Activated CD8-positive, alpha-beta T cell treated with anti-CD3 and anti-CD28 coated beads, Interleukin-2, amount 10 ng/mL, durations not matched to agents 7 days and 5 days (primary cell): ENCODE results near the gene MGAT5B. TPM values are rescaled to one million over a fixed set of nuclear protein-coding genes. Genes with fewer than 3 reads are reported as not detected.
"Not testable (repeated sequence)": the region's sequence is repeated elsewhere in the genome, so short reads cannot be mapped to it uniquely, and the experiment has no call there.

Experiments
- ATAC-seq: fragments of 150-1000 bp; cut with Tn5 transposase; one replicate; pipeline ENCODE4 v1.10.0; 2021; ENCODE audit warnings: moderate library complexity
- CTCF ChIA-PET: fragments of 350-600 bp; sonication (Branson Sonifier 250); formaldehyde crosslinking; loops from one replicate; lab custom pipeline; 2021; ENCODE audit warnings: antibody characterized with exemption; lab: Charles Lee
- POLR2A ChIA-PET: fragments of 350-600 bp; sonication (Branson Sonifier 250); formaldehyde crosslinking; loops from one replicate; lab custom pipeline; 2021; ENCODE audit warnings: antibody characterized with exemption; lab: Charles Lee
- DNase-seq: peaks from one replicate; pipeline ENCODE4 v3.0.0-alpha.2; 2020
- H3K27ac Mint-ChIP-seq: one replicate; pipeline ENCODE4 v1.8.0; 2021; ENCODE audit warnings: mild to moderate bottlenecking, mixed read lengths
- H3K27me3 Mint-ChIP-seq: one replicate; pipeline ENCODE4 v1.8.0; 2021; ENCODE audit warnings: low read depth, mixed read lengths
- H3K36me3 Mint-ChIP-seq: one replicate; pipeline ENCODE4 v1.8.0; 2021; ENCODE audit warnings: low read depth, mixed read lengths
- H3K4me1 Mint-ChIP-seq: one replicate; pipeline ENCODE4 v1.8.0; 2021; ENCODE audit warnings: low read depth, mixed read lengths
- H3K4me3 Mint-ChIP-seq: one replicate; pipeline ENCODE4 v1.8.0; 2021; ENCODE audit warnings: mild to moderate bottlenecking, mixed read lengths
- H3K9me3 Mint-ChIP-seq: one replicate; pipeline ENCODE4 v1.8.0; 2022; ENCODE audit warnings: mixed read lengths; ENCODE audit not compliant: insufficient read depth
- total RNA-seq, 2 experiments: library from RNA; stranded (reverse); gene quantifications; one replicate each; pipeline ENCODE4 v1.2.3, GENCODE V29; 2021

Gene MGAT5B
- total RNA-seq, 2 experiments from 2014 or later, result 0.26 TPM; not detected in 1

DNA sequence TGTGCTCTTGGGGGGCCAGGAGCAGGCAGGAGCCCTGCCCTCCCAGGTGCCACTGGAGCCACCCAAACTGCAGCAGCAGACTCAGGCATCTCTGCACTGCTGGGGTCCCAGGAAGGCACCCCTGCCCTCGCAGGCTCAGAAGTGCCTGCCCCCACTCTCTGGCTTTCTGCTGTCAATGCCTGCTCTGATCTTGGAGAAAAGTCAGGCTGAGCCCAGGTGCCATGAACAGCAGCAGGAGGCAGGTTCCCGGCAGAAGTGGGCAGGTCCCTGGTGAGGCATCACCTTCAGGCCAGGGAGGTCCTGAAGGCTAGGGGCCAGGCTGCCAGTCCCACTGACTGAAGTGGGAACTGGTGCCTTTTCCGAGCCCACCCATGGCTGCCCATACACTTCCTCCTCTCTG lies 106.5 kb downstream of the MGAT5B start:
- no peaks in the 10 kb centered on the region for H3K36me3 Mint-ChIP-seq
- no peak overlapping the region for H3K27ac Mint-ChIP-seq
- ChIA-PET POLR2A (no interaction called here), CTCF (no interaction called here)
- ATAC-seq (no peak), DNase-seq (no peak)
- no peak overlapping the region for H3K4me3 Mint-ChIP-seq
- peaks cover 16% of the 10 kb centered on the region for H3K9me3 Mint-ChIP-seq
- H3K27me3 Mint-ChIP-seq, result peaks cover 19% of the 10 kb centered on the region
- H3K4me1 Mint-ChIP-seq, result peaks cover 3% of the 10 kb centered on the region

DNA sequence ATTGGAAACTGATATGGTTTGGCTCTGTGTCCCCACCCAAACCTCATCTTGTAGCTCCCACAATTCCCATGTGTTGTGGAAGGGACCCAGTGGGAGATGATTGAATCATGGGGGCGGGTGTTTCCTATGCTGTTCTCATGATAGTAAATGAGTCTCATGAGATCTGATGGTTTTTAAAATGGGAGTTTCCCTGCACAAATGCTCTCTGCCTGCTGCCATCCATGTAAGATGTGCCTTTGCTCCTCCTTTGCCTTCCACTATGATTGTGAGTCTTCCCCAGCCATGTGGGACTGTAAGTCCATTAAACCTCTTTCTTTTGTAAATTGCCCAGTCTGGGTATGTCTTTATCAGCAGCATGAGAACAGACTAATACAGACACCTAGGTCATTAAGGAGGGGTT lies 109.8 kb downstream of the MGAT5B start:
- H3K4me3 Mint-ChIP-seq, H3K27ac Mint-ChIP-seq, H3K36me3 Mint-ChIP-seq, DNase-seq, POLR2A ChIA-PET, H3K27me3 Mint-ChIP-seq, ATAC-seq: not testable (repeated sequence)
- CTCF ChIA-PET, result interaction anchor here (1.1 kb wide), 1 partner anchor 110 kb away, joined by 3 read pairs; no protein-coding TSS in a partner anchor
- peaks cover 12% of the 10 kb centered on the region for H3K4me1 Mint-ChIP-seq
- H3K9me3 Mint-ChIP-seq, result peaks cover 16% of the 10 kb centered on the region

GRCh38 chr17:76981545-76982295 lies 113.5 kb downstream of the MGAT5B start:
- ATAC-seq (no peak), DNase-seq (no peak)
- Mint-ChIP-seq H3K9me3 (peaks cover 10% of the 10 kb centered on the region), H3K4me1 (peaks cover 19% of the 10 kb centered on the region), H3K27me3 (peaks cover 2% of the 10 kb centered on the region), H3K36me3 (no peaks in the 10 kb centered on the region), H3K4me3 (no peak overlapping the region), H3K27ac (no peak overlapping the region)
- CTCF ChIA-PET, result no interaction called here
- POLR2A ChIA-PET, result interaction anchor here (2.9 kb wide), 1 partner anchor 16 kb away, joined by 16 read pairs; no protein-coding TSS in a partner anchor

GRCh38 chr17:76982408-76983074 lies 114.3 kb downstream of the MGAT5B start:
- CTCF ChIA-PET, result no interaction called here
- Mint-ChIP-seq H3K36me3 (no peaks in the 10 kb centered on the region), H3K4me1 (peaks cover 19% of the 10 kb centered on the region), H3K9me3 (peaks cover 4% of the 10 kb centered on the region), H3K27me3 (peaks cover 2% of the 10 kb centered on the region), H3K4me3 (no peak overlapping the region), H3K27ac (peak overlapping the region; percentile 71)
- ATAC-seq (peak; percentile 50), DNase-seq (peak; percentile 50)
- POLR2A ChIA-PET, result interaction anchor here (2.9 kb wide), 1 partner anchor 15 kb away, joined by 16 read pairs; no protein-coding TSS in a partner anchor

GRCh38 chr17:76983075-76983775 lies 115.0 kb downstream of the MGAT5B start:
- Mint-ChIP-seq H3K27me3 (peaks cover under 1% of the 10 kb centered on the region), H3K27ac (peak overlapping the region; percentile 63), H3K4me1 (peaks cover 19% of the 10 kb centered on the region), H3K36me3 (no peaks in the 10 kb centered on the region), H3K9me3 (peaks cover 1% of the 10 kb centered on the region), H3K4me3 (no peak overlapping the region)
- ChIA-PET POLR2A (interaction anchor here (2.9 kb wide), 1 partner anchor 15 kb away, joined by 16 read pairs; no protein-coding TSS in a partner anchor), CTCF (interaction anchor here (0.5 to 0.6 kb wide), 2 partner anchors 21 to 75 kb away, joined by 3 read pairs; no protein-coding TSS in a partner anchor)
- ATAC-seq (peak; percentile 20), DNase-seq (no peak)

DNA sequence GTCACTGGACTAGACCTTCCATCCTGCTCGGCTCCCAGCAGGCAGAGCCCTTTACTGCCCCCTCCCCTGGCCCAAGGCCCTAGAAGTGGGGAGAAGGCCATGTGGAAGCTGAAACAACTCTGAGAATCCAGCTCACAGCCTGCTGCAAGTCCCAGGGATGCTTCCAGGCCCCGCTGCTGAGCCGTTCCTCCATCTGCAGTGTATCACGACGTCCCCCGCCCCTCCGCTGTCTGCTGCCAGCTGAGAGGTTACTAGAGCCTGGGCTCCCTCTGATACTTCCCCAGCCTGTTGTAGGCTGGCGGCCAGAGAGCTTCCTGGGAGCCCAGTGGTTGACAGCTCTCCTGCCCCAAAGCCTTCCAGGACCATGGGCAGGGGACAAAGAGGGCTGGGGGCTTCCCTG lies 118.2 kb downstream of the MGAT5B start:
- ATAC-seq (no peak), DNase-seq (no peak)
- peaks cover 19% of the 10 kb centered on the region for H3K4me1 Mint-ChIP-seq
- no peak overlapping the region for H3K4me3 Mint-ChIP-seq
- H3K9me3 Mint-ChIP-seq, result no peaks in the 10 kb centered on the region
- CTCF ChIA-PET, result interaction anchor here (1.2 kb wide), 2 partner anchors 9 to 13 kb away, joined by 3 read pairs; no protein-coding TSS in a partner anchor
- no peak overlapping the region for H3K27ac Mint-ChIP-seq
- POLR2A ChIA-PET, result no interaction called here
- H3K27me3 Mint-ChIP-seq, result no peaks in the 10 kb centered on the region
- H3K36me3 Mint-ChIP-seq, result no peaks in the 10 kb centered on the region

DNA sequence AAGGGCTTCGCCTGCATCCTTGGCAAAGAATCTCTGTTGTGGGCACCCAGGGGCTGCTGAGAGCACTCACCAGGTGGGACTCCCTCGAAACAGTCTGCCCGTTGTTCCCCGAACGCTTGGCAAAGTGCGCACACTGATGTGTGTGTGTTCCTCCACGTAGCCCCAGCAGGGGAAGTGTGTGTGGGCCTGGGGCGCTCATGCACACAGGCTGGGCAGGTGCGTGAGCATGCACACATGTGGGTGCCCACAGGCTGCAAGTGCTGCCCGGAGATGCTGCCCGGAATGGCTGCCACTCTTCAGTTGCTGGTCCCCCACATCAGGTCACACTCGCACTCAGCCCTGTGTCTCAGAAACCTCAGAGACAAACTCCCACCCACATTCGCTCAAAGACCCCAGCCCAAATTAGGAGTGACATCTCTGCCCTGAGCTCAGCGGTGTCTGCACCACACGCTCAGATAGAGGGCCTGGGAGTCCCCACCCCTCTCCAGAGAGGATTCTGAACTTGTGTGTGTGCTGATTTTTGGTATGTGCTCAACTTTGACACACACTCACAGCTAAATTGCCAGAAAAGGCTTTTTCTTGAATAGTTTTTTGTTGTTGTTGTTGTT lies 119.4 kb downstream of the MGAT5B start:
- H3K9me3 Mint-ChIP-seq, result no peaks in the 10 kb centered on the region
- CTCF ChIA-PET, result no interaction called here

GRCh38 chr17:76988796-76989195 lies 120.6 kb downstream of the MGAT5B start:
- no peaks in the 10 kb centered on the region for H3K9me3 Mint-ChIP-seq
- no peak overlapping the region for H3K27ac Mint-ChIP-seq
- CTCF ChIA-PET, result interaction anchor here (1.0 kb wide), 1 partner anchor 67 kb away, joined by 4 read pairs; no protein-coding TSS in a partner anchor
- DNase-seq (no peak), ATAC-seq (no peak)
- POLR2A ChIA-PET, result no interaction called here
- H3K4me3 Mint-ChIP-seq, result no peak overlapping the region
- H3K36me3 Mint-ChIP-seq, result no peaks in the 10 kb centered on the region
- peaks cover 5% of the 10 kb centered on the region for H3K4me1 Mint-ChIP-seq
- H3K27me3 Mint-ChIP-seq, result no peaks in the 10 kb centered on the region

More for the DNA sequence above, 119.4 kb downstream of the MGAT5B start:
- Mint-ChIP-seq H3K4me3 (no peak overlapping the region), H3K4me1 (peaks cover 10% of the 10 kb centered on the region), H3K27ac (no peak overlapping the region), H3K27me3 (no peaks in the 10 kb centered on the region), H3K36me3 (no peaks in the 10 kb centered on the region)
- DNase-seq (no peak), ATAC-seq (no peak)
- POLR2A ChIA-PET, result no interaction called here

DNA sequence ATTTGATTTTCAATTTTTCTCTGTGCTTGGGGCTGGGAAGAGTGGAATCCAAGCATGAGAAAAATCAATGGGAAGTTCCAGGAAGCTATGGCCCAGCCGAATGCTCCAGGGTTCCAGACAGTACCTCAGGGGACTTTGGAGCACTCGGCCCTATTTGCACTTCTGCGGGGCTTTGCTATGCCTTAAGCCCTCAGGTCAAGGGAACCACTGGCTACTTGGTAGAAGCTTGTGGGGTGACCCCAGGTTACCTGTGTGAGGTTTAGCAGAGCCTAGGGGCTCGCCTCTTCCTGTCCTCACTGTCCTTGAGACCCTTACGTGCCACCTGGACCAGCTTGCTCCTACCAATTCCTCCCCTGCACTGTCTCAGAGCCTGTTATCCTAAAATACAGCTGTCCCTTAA lies 121.3 kb downstream of the MGAT5B start:
- ATAC-seq (no peak), DNase-seq (no peak)
- CTCF ChIA-PET, result interaction anchor here (1.0 kb wide), 1 partner anchor 66 kb away, joined by 4 read pairs; no protein-coding TSS in a partner anchor
- no peak overlapping the region for H3K4me3 Mint-ChIP-seq
- H3K4me1 Mint-ChIP-seq, result peaks cover 12% of the 10 kb centered on the region
- POLR2A ChIA-PET, result no interaction called here
- no peak overlapping the region for H3K27ac Mint-ChIP-seq
- H3K36me3 Mint-ChIP-seq, result no peaks in the 10 kb centered on the region
- no peaks in the 10 kb centered on the region for H3K27me3 Mint-ChIP-seq
- no peaks in the 10 kb centered on the region for H3K9me3 Mint-ChIP-seq

DNA sequence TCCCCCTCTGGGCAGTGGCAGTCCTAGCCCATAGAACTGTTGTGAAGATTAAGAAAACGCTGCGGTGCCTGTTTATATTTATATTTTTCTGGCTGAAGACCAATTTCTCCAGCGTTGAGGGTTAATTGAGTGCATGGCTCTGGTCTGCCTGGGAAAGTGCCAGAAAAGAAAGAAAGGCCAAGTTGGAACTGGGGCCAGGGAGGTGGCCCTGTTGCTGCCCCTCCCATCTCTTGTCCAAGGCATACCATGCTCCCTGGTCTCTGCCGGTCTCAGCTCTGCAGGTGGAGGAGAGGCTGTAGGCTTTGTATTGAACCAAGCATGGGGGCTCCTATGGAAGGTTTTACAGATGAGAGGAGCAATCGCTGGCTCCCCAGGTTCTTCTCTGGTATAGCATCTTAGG lies 124.7 kb downstream of the MGAT5B start:
- peaks cover 40% of the 10 kb centered on the region for H3K4me1 Mint-ChIP-seq
- H3K27ac Mint-ChIP-seq, result no peak overlapping the region
- H3K27me3 Mint-ChIP-seq, result no peaks in the 10 kb centered on the region
- H3K4me3 Mint-ChIP-seq, result no peak overlapping the region
- ChIA-PET CTCF (no interaction called here), POLR2A (no interaction called here)
- H3K9me3 Mint-ChIP-seq, result no peaks in the 10 kb centered on the region
- no peak for DNase-seq
- peaks cover 2% of the 10 kb centered on the region for H3K36me3 Mint-ChIP-seq
- ATAC-seq, result no peak

DNA sequence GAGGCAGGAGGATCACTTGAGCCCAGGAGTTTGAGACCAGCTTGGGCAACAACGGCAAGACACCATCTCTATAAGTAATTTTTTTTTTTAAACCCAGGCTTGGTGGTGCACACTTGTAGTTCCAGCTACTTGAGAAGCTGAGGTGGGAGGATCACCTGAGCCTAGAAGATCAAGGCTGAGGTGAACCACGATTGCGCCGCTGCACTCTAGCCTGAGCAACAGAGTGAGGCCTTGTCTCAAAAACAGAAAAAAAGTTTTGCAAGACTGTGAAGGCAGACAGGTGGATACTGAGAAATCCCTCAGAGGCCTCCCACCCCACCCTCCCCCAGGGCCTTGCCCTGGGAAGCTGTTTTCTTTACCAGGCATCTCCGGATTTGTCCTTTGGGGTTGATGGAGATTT lies 125.4 kb downstream of the MGAT5B start:
- H3K27ac Mint-ChIP-seq, result no peak overlapping the region
- peaks cover 2% of the 10 kb centered on the region for H3K36me3 Mint-ChIP-seq
- no peaks in the 10 kb centered on the region for H3K27me3 Mint-ChIP-seq
- POLR2A ChIA-PET, result no interaction called here
- peaks cover 48% of the 10 kb centered on the region for H3K4me1 Mint-ChIP-seq
- no peak overlapping the region for H3K4me3 Mint-ChIP-seq
- H3K9me3 Mint-ChIP-seq, result no peaks in the 10 kb centered on the region
- ATAC-seq, result no peak
- DNase-seq, result peak; percentile 45
- CTCF ChIA-PET, result no interaction called here
